ENCODE results near the gene RAB44.

RAB44 gene

DNA sequence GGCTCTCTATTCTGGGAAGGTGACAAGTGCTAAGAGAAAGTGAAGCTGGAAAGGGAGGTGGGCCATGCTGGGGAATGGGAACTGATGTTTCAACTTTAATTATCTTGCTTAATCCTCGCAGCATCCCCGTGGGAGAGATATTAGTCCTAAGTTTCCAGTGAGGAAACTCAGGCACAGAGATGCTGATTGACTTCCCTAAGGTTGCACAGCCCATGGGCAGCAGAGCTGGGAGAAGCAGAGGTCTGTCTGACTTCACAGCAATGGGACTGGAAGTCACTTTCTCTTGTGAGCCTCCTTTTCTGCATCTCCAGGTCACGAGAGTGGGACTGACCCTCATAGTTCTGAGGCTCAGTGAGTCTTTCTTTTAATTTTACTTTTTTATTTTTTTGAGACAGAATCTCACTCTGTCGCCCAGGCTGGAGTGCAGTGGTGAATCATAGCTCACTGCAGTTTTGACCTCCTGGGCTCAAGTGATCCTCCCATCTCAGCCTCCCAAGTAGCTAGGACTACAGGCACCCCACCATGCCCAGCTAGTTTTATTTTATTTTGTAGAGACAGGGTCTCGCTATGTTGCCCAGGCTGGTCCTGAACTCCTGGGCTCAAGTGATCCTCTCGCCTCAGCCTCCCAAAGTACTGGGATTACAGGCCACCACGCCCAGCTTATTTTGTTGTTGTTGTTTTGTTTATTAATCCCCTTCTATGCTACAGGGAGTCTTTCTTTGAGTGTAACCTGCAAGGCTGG is 2.6 kb downstream of the RAB44 start:
- no peaks in the 10 kb centered on the region for H3K9me2 ChIP-seq (ENCODE audit: low read depth, low read length)
- no peak overlapping the region for H3K4me3 ChIP-seq (ENCODE audit: low read depth, low read length, poor library complexity, severe bottlenecking)
- no peaks in the 10 kb centered on the region for H3K79me2 ChIP-seq (ENCODE audit: insufficient read depth, low read length)
- H3K27me3 ChIP-seq (ENCODE audit: insufficient read depth, low read length) = peaks cover 7% of the 10 kb centered on the region; the same call in 1 of the 2 replicates
- no peaks in the 10 kb centered on the region for H3K4me1 ChIP-seq (ENCODE audit: insufficient read depth, low read length, severe bottlenecking)
- H4K20me1 ChIP-seq (ENCODE audit: insufficient read depth, low read length) = no peaks in the 10 kb centered on the region
- no peak overlapping the region for H3K4me2 ChIP-seq (ENCODE audit: low read length)
- H3F3A ChIP-seq (ENCODE audit: insufficient read depth, low read length) = no peaks in the 10 kb centered on the region
- H3K36me3 ChIP-seq (ENCODE audit: insufficient read depth, low read length) = no peaks in the 10 kb centered on the region; the same call in 1 of the 2 replicates
- H3K27ac ChIP-seq (ENCODE audit: low read depth, low read length, poor library complexity, severe bottlenecking) = no peak overlapping the region
- no peak overlapping the region for H2AFZ ChIP-seq (ENCODE audit: low read length)
- H3K9ac ChIP-seq (ENCODE audit: low read length) = no peak overlapping the region
- TF ChIP-seq CTCF (IDR thresholded peaks at IDR 0.05; ENCODE audit: low read length) (no peak), EZH2 (IDR thresholded peaks at IDR 0.05; ENCODE audit: borderline replicate concordance, low read length) (no peak)
- H3K9me3 ChIP-seq (ENCODE audit: low read length) = 0 out of 2 replicates have a peak, but pooled peaks cover 6% of the 10 kb centered on the region

DNA sequence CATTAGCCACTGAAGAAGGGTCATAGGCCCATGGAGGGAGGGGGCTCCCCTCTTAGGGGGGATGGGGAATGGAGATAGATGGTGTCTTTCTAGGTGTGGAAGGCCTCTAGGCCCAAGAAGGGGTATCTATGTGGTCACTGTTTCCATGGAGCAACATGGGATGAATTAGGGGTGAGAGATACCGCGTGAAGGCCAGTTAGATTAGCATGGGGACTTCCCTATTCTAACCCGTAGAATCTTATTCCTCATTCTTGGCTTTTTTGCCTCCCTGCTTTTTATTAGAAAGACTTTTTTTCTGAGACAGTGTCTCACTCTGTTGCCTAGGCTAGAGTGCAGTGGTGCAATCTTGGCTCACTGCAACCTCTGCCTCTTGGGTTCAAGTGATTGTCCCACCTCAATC is 3.2 kb downstream of the RAB44 start:
- no peaks in the 10 kb centered on the region for H3K79me2 ChIP-seq (ENCODE audit: insufficient read depth, low read length)
- H3K9ac ChIP-seq (ENCODE audit: low read length) = no peak overlapping the region
- H3K9me2 ChIP-seq (ENCODE audit: low read depth, low read length) = no peaks in the 10 kb centered on the region
- H3K27me3 ChIP-seq (ENCODE audit: insufficient read depth, low read length) = peaks cover 7% of the 10 kb centered on the region; the same call in 1 of the 2 replicates
- no peak overlapping the region for H3K27ac ChIP-seq (ENCODE audit: low read depth, low read length, poor library complexity, severe bottlenecking)
- no peaks in the 10 kb centered on the region; the same call in 1 of the 2 replicates for H3K36me3 ChIP-seq (ENCODE audit: insufficient read depth, low read length)
- H3K9me3 ChIP-seq (ENCODE audit: low read length) = 0 out of 2 replicates have a peak, but pooled peaks cover 6% of the 10 kb centered on the region
- TF ChIP-seq CTCF (IDR thresholded peaks at IDR 0.05; ENCODE audit: low read length) = no peak
- no peak for TF ChIP-seq EZH2 (IDR thresholded peaks at IDR 0.05; ENCODE audit: borderline replicate concordance, low read length)
- no peak overlapping the region for H2AFZ ChIP-seq (ENCODE audit: low read length)
- no peaks in the 10 kb centered on the region for H3K4me1 ChIP-seq (ENCODE audit: insufficient read depth, low read length, severe bottlenecking)
- H4K20me1 ChIP-seq (ENCODE audit: insufficient read depth, low read length) = no peaks in the 10 kb centered on the region
- no peaks in the 10 kb centered on the region for H3F3A ChIP-seq (ENCODE audit: insufficient read depth, low read length)
- no peak overlapping the region for H3K4me3 ChIP-seq (ENCODE audit: low read depth, low read length, poor library complexity, severe bottlenecking)
- no peak overlapping the region for H3K4me2 ChIP-seq (ENCODE audit: low read length)

GRCh38 chr6:36701401-36701991 is 3.9 kb downstream of the RAB44 start:
- H3K79me2 ChIP-seq (ENCODE audit: insufficient read depth, low read length) = no peaks in the 10 kb centered on the region
- no peak overlapping the region for H3K4me3 ChIP-seq (ENCODE audit: low read depth, low read length, poor library complexity, severe bottlenecking)
- peak; percentile 76 for TF ChIP-seq CTCF (IDR thresholded peaks at IDR 0.05; ENCODE audit: low read length)
- TF ChIP-seq EZH2 (IDR thresholded peaks at IDR 0.05; ENCODE audit: borderline replicate concordance, low read length) = no peak

More at GRCh38 chr6:36701401-36701991, 3.9 kb downstream of the RAB44 start:
- H2AFZ ChIP-seq (ENCODE audit: low read length) = no peak overlapping the region
- 0 out of 2 replicates have a peak, but pooled peaks cover 6% of the 10 kb centered on the region for H3K9me3 ChIP-seq (ENCODE audit: low read length)
- no peak overlapping the region for H3K4me2 ChIP-seq (ENCODE audit: low read length)
- H4K20me1 ChIP-seq (ENCODE audit: insufficient read depth, low read length) = no peaks in the 10 kb centered on the region
- no peaks in the 10 kb centered on the region for H3F3A ChIP-seq (ENCODE audit: insufficient read depth, low read length)
- H3K9me2 ChIP-seq (ENCODE audit: low read depth, low read length) = no peaks in the 10 kb centered on the region
- peaks cover 7% of the 10 kb centered on the region; the same call in 1 of the 2 replicates for H3K27me3 ChIP-seq (ENCODE audit: insufficient read depth, low read length)
- H3K4me1 ChIP-seq (ENCODE audit: insufficient read depth, low read length, severe bottlenecking) = no peaks in the 10 kb centered on the region
- H3K9ac ChIP-seq (ENCODE audit: low read length) = no peak overlapping the region
- H3K27ac ChIP-seq (ENCODE audit: low read depth, low read length, poor library complexity, severe bottlenecking) = no peak overlapping the region
- H3K36me3 ChIP-seq (ENCODE audit: insufficient read depth, low read length) = no peaks in the 10 kb centered on the region; the same call in 1 of the 2 replicates

Measured in OCI-LY1 (cell line).